ENCODE measurements around the gene RHBDL1. TPM values are rescaled to one million over a fixed set of nuclear protein-coding genes. Genes with fewer than 3 reads are reported as not detected.

The RHBDL1 gene
- total and polyA plus RNA-seq, 9 of the 15 experiments (the other 6 are each of a cell fraction or from before 2014, with no cell fraction given): 0.03 to 5.6 (median 1.3) TPM; not detected in 1

- TF ChIP-seq ZBTB40 (IDR thresholded peaks at IDR 0.05) (no peak), ZBTB40 (CRISPR knock-in tag; IDR thresholded peaks at IDR 0.05) (no peak), HNRNPLL (IDR thresholded peaks at IDR 0.05; ENCODE audit: low read depth, low read length, poor library complexity, severe bottlenecking) (no peak), U2AF1 (optimal IDR thresholded peaks at IDR 0.05; ENCODE audit: low read depth, low read length) (no peak), ZNF263 (CRISPR knock-in tag; IDR thresholded peaks at IDR 0.05; ENCODE audit: borderline replicate concordance) (no peak), NFYB (IDR thresholded peaks at IDR 0.05; ENCODE audit: extremely low read depth, insufficient read length) (no peak), ZNF316 (IDR thresholded peaks at IDR 0.05) (no peak), CAMTA2 (CRISPR knock-in tag; conservative IDR thresholded peaks at IDR 0.05) (no peak), CBX8 (IDR thresholded peaks at IDR 0.05; ENCODE audit: borderline replicate concordance, extremely low read depth, low read depth, low read length, poor library complexity, severe bottlenecking) (no peak), NKRF (IDR thresholded peaks at IDR 0.05; ENCODE audit: borderline replicate concordance) (peak; percentile 61; the same call in 1 of the 2 replicates), CCNT2 (IDR thresholded peaks at IDR 0.05; ENCODE audit: borderline replicate concordance, extremely low read depth, insufficient read length, low read depth, low read length) (peak; percentile 19), ARID3A (IDR thresholded peaks at IDR 0.05; ENCODE audit: borderline replicate concordance, low read depth, low read length) (no peak)
These were observed 6.4 kb downstream of the RHBDL1 start (continued) for GRCh38 chr16:681746-682427.

Data from K562 (cell line).